PC-9 (cell line): ENCODE data around the gene MTHFSD. TPM values are rescaled to one million over a fixed set of nuclear protein-coding genes. Genes with fewer than 3 reads are reported as not detected.

Experiments used
- BruUV-seq: library from RNA; stranded (reverse); fragments of 400-500 nt; replicated peaks from 2 replicates; lab custom pipeline; 2021; lab: Mats Ljungman, UMichigan
- CTCF ChIA-PET: fragments of 300-600 bp; sonication (Branson Sonifier 250); formaldehyde crosslinking; loops from one replicate; lab custom pipeline; 2022; ENCODE audit warnings: antibody characterized with exemption; lab: Charles Lee
- POLR2A ChIA-PET: fragments of 300-600 bp; sonication (Branson Sonifier 250); formaldehyde crosslinking; loops from one replicate; lab custom pipeline; 2022; ENCODE audit warnings: antibody characterized with exemption; ENCODE audit not compliant: unreplicated experiment; lab: Charles Lee
- DNase-seq, 2 experiments: peaks; one replicate each; pipeline versions ENCODE4 v3.0.0 to v3.0.0-alpha.2; 2015 to 2022; ENCODE audit warnings: mixed read lengths in 1 of 2
- H2AFZ ChIP-seq: fragments of 200-600 bp; sonication (generic); 2 replicates; pipeline ENCODE4 v1.8.1; 2017; ENCODE audit warnings: antibody characterized with exemption
- H3F3A ChIP-seq: fragments of 200-600 bp; sonication (generic); 2 replicates; pipeline ENCODE4 v1.8.1; 2017; ENCODE audit warnings: antibody characterized with exemption, mild to moderate bottlenecking, low read depth; ENCODE audit not compliant: insufficient read depth
- H3K27ac ChIP-seq: fragments of 200-600 bp; sonication (generic); 2 replicates; pipeline ENCODE4 v1.6.1; 2016; ENCODE audit warnings: mixed run types
- H3K27me3 ChIP-seq: fragments of 200-600 bp; sonication (generic); 2 replicates; pipeline ENCODE4 v1.6.1; 2016; ENCODE audit warnings: low read depth, mixed run types; ENCODE audit not compliant: insufficient read depth
- H3K36me3 ChIP-seq: fragments of 200-600 bp; sonication (generic); 2 replicates; pipeline ENCODE4 v1.6.1; 2016; ENCODE audit warnings: low read depth, mixed run types
- H3K4me1 ChIP-seq: fragments of 200-600 bp; sonication (generic); replicated peaks from 2 replicates; pipeline ENCODE4 v1.6.1; 2016; ENCODE audit warnings: mixed run types; ENCODE audit not compliant: insufficient read depth
- H3K4me2 ChIP-seq: fragments of 200-600 bp; sonication (generic); 2 replicates; pipeline ENCODE4 v1.6.1; 2017; ENCODE audit warnings: mixed run types
- H3K4me3 ChIP-seq: fragments of 200-600 bp; sonication (generic); 2 replicates; pipeline ENCODE4 v1.6.1; 2016; ENCODE audit warnings: mixed run types
- H3K79me2 ChIP-seq: fragments of 200-600 bp; sonication (generic); 2 replicates; pipeline ENCODE4 v1.6.1; 2017; ENCODE audit warnings: low read depth, mixed run types
- H3K9me2 ChIP-seq: fragments of 200-600 bp; sonication (generic); 2 replicates; pipeline ENCODE4 v1.8.1; 2017; ENCODE audit warnings: mild to moderate bottlenecking; ENCODE audit not compliant: insufficient read depth
- H3K9me3 ChIP-seq: fragments of 200-600 bp; sonication (generic); 2 replicates; pipeline ENCODE4 v1.8.1; 2016; ENCODE audit warnings: low read depth; ENCODE audit not compliant: insufficient read depth
- H4K20me1 ChIP-seq: fragments of 200-600 bp; sonication (generic); 2 replicates; pipeline ENCODE4 v1.8.1; 2017; ENCODE audit not compliant: insufficient read depth
- CTCF ChIP-seq: fragments of 200-600 bp; sonication (generic); conservative IDR thresholded peaks from 2 replicates; pipeline ENCODE4 v1.6.1; 2017; ENCODE audit warnings: mixed run types, antibody characterized with exemption, mild to moderate bottlenecking, moderate library complexity
- EZH2 ChIP-seq: fragments of 200-600 bp; sonication (generic); IDR thresholded peaks from 2 replicates; pipeline ENCODE4 v1.8.0; 2017; ENCODE audit warnings: antibody characterized with exemption, low read depth
- intact Hi-C: fragments of 100-400 bp; cut with micrococcal nuclease; formaldehyde crosslinking; loops from one replicate; pipeline ENCODE4 v1.10.0; 2022; ENCODE audit not compliant: unreplicated experiment
- total RNA-seq: library from RNA; stranded (reverse); gene quantifications from 2 replicates; pipeline ENCODE4 v1.2.3, GENCODE V29; 2021

Gene MTHFSD
- total RNA-seq, 1 experiment from 2014 or later = 25.7 TPM

- Histone ChIP-seq H3K4me2 (no peak overlapping the region), H4K20me1 (no peaks in the 10 kb centered on the region), H3K27me3 (peaks cover 77% of the 10 kb centered on the region), H3K79me2 (no peaks in the 10 kb centered on the region), H3K9me2 (no peaks in the 10 kb centered on the region), H3K4me1 (no peaks in the 10 kb centered on the region), H3K4me3 (no peak overlapping the region), H3K9me3 (no peaks in the 10 kb centered on the region), H3K27ac (no peak overlapping the region), H3K36me3 (no peaks in the 10 kb centered on the region), H3F3A (no peaks in the 10 kb centered on the region), H2AFZ (no peak overlapping the region)
- no TSS peak for BruUV-seq
- DNase-seq = no peak
- TF ChIP-seq EZH2 (no peak), CTCF (no peak)
- ChIA-PET CTCF (no interaction called here), POLR2A (no interaction called here)
- intact Hi-C loops = no loop called here
Observed at GRCh38 chr16:86577314-86577971, 22.4 kb upstream of the MTHFSD start.

GRCh38 chr16:86576591-86577313 lies 21.7 kb upstream of the MTHFSD start:
- Histone ChIP-seq H3K4me1 (no peaks in the 10 kb centered on the region), H3K4me2 (no peak overlapping the region), H3K27me3 (peaks cover 77% of the 10 kb centered on the region), H3K9me3 (no peaks in the 10 kb centered on the region), H3K27ac (no peak overlapping the region), H4K20me1 (no peaks in the 10 kb centered on the region), H2AFZ (no peak overlapping the region), H3K79me2 (no peaks in the 10 kb centered on the region), H3K36me3 (no peaks in the 10 kb centered on the region), H3F3A (no peaks in the 10 kb centered on the region), H3K9me2 (no peaks in the 10 kb centered on the region), H3K4me3 (no peak overlapping the region)
- ChIA-PET CTCF (no interaction called here), POLR2A (no interaction called here)
- intact Hi-C loops = no loop called here
- DNase-seq = no peak
- TF ChIP-seq CTCF (no peak), EZH2 (no peak)
- no TSS peak for BruUV-seq

GRCh38 chr16:86575754-86576557 lies 20.9 kb upstream of the MTHFSD start:
- intact Hi-C loops = no loop called here
- H2AFZ ChIP-seq = no peak overlapping the region
- no peaks in the 10 kb centered on the region for H3F3A ChIP-seq
- H3K9me3 ChIP-seq = no peaks in the 10 kb centered on the region
- TF ChIP-seq EZH2 (no peak), CTCF (no peak)
- no peaks in the 10 kb centered on the region for H3K79me2 ChIP-seq
- H3K27me3 ChIP-seq = peaks cover 77% of the 10 kb centered on the region
- ChIA-PET POLR2A (no interaction called here), CTCF (no interaction called here)
- H4K20me1 ChIP-seq = no peaks in the 10 kb centered on the region
- H3K9me2 ChIP-seq = no peaks in the 10 kb centered on the region
- no peak overlapping the region for H3K4me3 ChIP-seq
- no peak overlapping the region for H3K27ac ChIP-seq
- H3K36me3 ChIP-seq = no peaks in the 10 kb centered on the region
- H3K4me1 ChIP-seq = no peaks in the 10 kb centered on the region
- no TSS peak for BruUV-seq
- DNase-seq = no peak
- no peak overlapping the region for H3K4me2 ChIP-seq
